HEK293T (cell line): ENCODE data around the gene SH3D19.
"Not testable (repeated sequence)": the region's sequence is repeated elsewhere in the genome, so short reads cannot be mapped to it uniquely, and the experiment has no call there.

Experiments used
- CTCF ChIA-PET: fragments of 350-600 bp; formaldehyde crosslinking; extraction: SDS; loops from one replicate; lab custom pipeline; 2021; ENCODE audit warnings: antibody characterized with exemption, inconsistent platforms; lab: Yijun Ruan, JAX
- POLR2A ChIA-PET: fragments of 350-600 bp; formaldehyde crosslinking; extraction: SDS; loops from one replicate; lab custom pipeline; 2020; ENCODE audit warnings: antibody characterized with exemption, inconsistent platforms; lab: Yijun Ruan, JAX
- DNase-seq: peaks from one replicate; pipeline ENCODE4 v3.0.0; 2012; ENCODE audit warnings: mixed read lengths; ENCODE audit errors: extremely low spot score
- ARNT ChIP-seq: fragments of 450-650 bp; IDR thresholded peaks from 2 replicates; pipeline ENCODE4 v1.6.1; 2017; ENCODE audit warnings: mild to moderate bottlenecking
- BHLHE40 ChIP-seq: fragments of 450-650 bp; IDR thresholded peaks from 2 replicates; pipeline ENCODE4 v1.6.1; 2016; ENCODE audit warnings: mild to moderate bottlenecking, moderate library complexity, borderline replicate concordance
- CTBP1 ChIP-seq: fragments of 450-650 bp; IDR thresholded peaks from 2 replicates; pipeline ENCODE4 v1.6.1; 2016; ENCODE audit warnings: borderline replicate concordance
- ELF4 ChIP-seq: fragments of 450-650 bp; IDR thresholded peaks from 2 replicates; pipeline ENCODE4 v1.6.1; 2017; ENCODE audit warnings: antibody characterized with exemption
- FOXA1 ChIP-seq: fragments of 450-650 bp; IDR thresholded peaks from 2 replicates; pipeline ENCODE4 v1.6.1; 2016; ENCODE audit warnings: mild to moderate bottlenecking
- FOXK2 ChIP-seq: fragments of 450-650 bp; IDR thresholded peaks from 2 replicates; pipeline ENCODE4 v1.6.1; 2016; ENCODE audit warnings: mild to moderate bottlenecking
- FOXM1 ChIP-seq: fragments of 450-650 bp; IDR thresholded peaks from 2 replicates; pipeline ENCODE4 v1.6.1; 2017; ENCODE audit warnings: mild to moderate bottlenecking, borderline replicate concordance
- HDGF ChIP-seq: fragments of 450-650 bp; IDR thresholded peaks from 2 replicates; pipeline ENCODE4 v1.6.1; 2017; ENCODE audit warnings: antibody characterized with exemption, borderline replicate concordance
- L3MBTL2 ChIP-seq: fragments of 450-650 bp; conservative IDR thresholded peaks from 2 replicates; pipeline ENCODE4 v1.6.1; 2016; ENCODE audit warnings: mild to moderate bottlenecking
- LEF1 ChIP-seq: fragments of 450-650 bp; IDR thresholded peaks from 2 replicates; pipeline ENCODE4 v1.6.1; 2017; ENCODE audit warnings: mild to moderate bottlenecking, borderline replicate concordance
- NFRKB ChIP-seq: fragments of 450-650 bp; IDR thresholded peaks from 2 replicates; pipeline ENCODE4 v1.6.1; 2016; ENCODE audit warnings: mild to moderate bottlenecking, moderate library complexity
- SP1 ChIP-seq: fragments of 450-650 bp; IDR thresholded peaks from 2 replicates; pipeline ENCODE4 v1.6.1; 2017
- SUZ12 ChIP-seq: fragments of 450-650 bp; IDR thresholded peaks from 2 replicates; pipeline ENCODE4 v1.6.1; 2016; ENCODE audit warnings: mild to moderate bottlenecking
- TARDBP ChIP-seq: fragments of 450-650 bp; IDR thresholded peaks from 2 replicates; pipeline ENCODE4 v1.6.1; 2016
- ZNF384 ChIP-seq: fragments of 450-650 bp; IDR thresholded peaks from 2 replicates; pipeline ENCODE4 v1.6.1; 2016
- TF ChIP-seq, protein P1 (sequence below): fragments of 450-650 bp; IDR thresholded peaks from 2 replicates; pipeline ENCODE4 v1.6.1; 2016

The SH3D19 gene

DNA sequence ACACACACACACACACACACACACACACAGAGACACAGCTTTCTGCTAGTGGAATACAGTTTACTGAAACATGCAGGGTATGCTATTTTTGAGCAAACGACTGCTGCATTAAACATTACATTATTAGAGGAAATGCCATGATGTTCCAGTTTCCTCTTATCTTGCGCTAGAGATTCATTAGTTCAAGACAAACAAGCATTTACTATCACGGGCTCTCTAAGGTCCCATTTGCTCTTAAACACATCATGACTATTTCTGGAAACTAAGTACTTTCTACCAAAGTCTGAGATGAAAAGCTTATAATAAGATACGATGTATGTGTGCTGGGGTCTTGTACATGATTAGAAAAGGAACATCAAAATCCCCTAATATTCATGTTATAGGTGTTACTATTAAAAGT is 177.1 kb downstream of the SH3D19 start:
- CTCF ChIA-PET = interaction anchor here (1.0 kb wide), 1 partner anchor 16 kb away, joined by 4 read pairs; no protein-coding TSS in a partner anchor
- no peak for TF ChIP-seq ZNF384
- DNase-seq = no peak
- POLR2A ChIA-PET = no interaction called here

DNA sequence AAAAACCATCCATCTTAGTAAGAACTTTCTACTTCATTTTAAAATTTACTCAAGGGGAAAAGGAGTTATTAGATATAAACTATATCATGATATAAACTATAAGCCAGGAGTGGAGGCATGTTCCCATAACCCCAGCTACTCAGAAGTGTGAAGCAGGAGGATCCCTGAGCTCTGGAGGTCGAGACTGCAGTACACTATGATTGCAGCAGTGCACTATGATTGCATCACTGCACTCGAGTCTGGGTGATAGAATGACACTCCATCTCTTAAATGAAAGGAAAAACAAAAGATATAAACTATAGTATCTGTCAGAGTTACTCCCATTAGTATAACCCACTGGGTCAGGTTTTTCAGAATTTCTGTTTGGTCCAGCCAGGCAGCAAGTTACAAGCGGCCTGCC is 178.4 kb downstream of the SH3D19 start:
- POLR2A ChIA-PET = no interaction called here
- TF ChIP-seq NFRKB (no peak), SP1 (no peak), L3MBTL2 (no peak), FOXK2 (no peak), SUZ12 (no peak), LEF1 (no peak), TARDBP (no peak), HDGF (no peak), ELF4 (no peak), FOXA1 (no peak), CTBP1 (no peak), BHLHE40 (no peak), ARNT (no peak), ZNF384 (no peak), FOXM1 (no peak)
- TF ChIP-seq, protein P1, sequence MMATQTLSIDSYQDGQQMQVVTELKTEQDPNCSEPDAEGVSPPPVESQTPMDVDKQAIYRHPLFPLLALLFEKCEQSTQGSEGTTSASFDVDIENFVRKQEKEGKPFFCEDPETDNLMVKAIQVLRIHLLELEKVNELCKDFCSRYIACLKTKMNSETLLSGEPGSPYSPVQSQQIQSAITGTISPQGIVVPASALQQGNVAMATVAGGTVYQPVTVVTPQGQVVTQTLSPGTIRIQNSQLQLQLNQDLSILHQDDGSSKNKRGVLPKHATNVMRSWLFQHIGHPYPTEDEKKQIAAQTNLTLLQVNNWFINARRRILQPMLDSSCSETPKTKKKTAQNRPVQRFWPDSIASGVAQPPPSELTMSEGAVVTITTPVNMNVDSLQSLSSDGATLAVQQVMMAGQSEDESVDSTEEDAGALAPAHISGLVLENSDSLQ = no peak
- DNase-seq = no peak
- CTCF ChIA-PET = no interaction called here

DNA sequence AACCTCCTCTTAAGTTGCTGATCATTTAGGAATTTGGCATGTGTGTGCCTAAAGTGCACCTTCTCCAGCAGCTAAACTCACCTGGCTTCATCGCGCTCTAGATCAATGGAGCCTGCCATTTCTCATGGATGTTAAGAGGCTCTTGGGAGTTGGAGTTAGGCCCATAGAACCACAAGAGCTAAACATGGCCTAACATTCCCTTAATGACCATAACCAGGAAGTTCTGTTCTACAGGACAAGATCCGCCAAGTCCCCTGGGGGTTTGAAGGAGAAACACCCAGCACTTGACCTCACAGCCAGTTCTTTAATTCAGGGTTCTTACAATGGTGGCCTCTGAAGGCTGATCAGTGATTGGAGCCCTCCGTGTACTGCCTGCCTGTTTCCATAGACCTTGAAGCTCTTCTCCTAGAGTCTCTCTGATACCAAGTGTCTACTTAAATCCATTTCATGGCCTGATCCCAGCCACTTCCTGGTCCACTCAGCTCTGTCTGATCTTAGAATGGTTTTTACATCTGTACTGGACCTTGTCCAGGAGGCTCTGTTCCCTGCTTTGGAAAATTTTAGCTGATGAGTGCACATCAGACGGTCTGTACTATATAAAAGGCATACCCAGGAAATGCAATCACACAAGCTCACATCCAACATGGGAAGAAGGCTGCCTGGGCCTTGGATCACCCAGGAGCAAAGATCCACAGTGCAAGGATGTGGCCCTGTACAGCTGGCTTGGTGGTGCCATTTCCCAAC is 180.9 kb downstream of the SH3D19 start:
- TF ChIP-seq ZNF384 (no peak), L3MBTL2 (no peak), NFRKB (no peak), FOXA1 (no peak), FOXK2 (no peak), SP1 (no peak)
- ChIA-PET CTCF (no interaction called here), POLR2A (no interaction called here)
- no peak for DNase-seq

DNA sequence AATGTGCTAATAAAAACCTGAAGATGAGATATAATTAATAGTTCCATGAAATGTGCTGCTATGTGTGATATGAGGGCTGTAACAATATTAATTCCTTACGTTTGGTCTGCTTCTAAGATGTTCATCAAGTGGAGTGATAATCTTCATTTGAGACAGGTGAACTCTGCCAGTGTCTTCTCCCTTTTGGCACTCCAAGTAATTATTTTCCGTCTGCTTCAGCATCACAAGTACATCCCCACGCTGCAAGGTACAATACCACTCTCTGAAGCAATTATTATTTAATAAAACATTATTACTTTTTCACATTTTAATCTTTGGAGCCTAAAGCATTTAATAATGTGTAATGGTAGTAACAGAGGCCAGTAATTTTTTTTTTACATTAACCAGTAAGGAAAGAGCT is 181.6 kb downstream of the SH3D19 start:
- ChIA-PET CTCF (no interaction called here), POLR2A (no interaction called here)
- no peak for DNase-seq
- no peak for TF ChIP-seq ELF4
- TF ChIP-seq NFRKB = no peak
- no peak for TF ChIP-seq SUZ12
- TF ChIP-seq TARDBP = no peak
- TF ChIP-seq, protein P1 = no peak

DNA sequence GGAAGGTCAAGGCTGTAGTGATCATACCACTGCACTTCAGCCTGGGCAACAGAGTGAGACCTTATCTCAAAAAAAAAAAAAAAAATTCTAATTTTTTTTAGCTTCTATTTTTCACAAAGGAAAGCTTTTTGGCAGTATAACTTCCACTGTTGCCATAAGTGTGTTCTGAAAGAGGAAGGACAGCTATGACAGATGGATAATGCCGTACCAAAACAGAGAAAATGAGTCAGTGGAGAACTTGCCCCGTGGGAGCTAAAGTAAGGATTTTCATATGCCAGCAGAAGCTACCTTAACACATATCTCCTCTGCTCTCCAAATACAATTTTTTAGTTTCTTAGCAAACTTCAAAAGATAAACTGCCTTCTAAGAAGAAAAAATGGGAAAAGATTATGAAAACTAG is 182.2 kb downstream of the SH3D19 start:
- no peak for TF ChIP-seq NFRKB
- no peak for DNase-seq
- ChIA-PET POLR2A (no interaction called here), CTCF (interaction anchor here (1.2 kb wide), 1 partner anchor 26 kb away, joined by 5 read pairs; no protein-coding TSS in a partner anchor)

DNA sequence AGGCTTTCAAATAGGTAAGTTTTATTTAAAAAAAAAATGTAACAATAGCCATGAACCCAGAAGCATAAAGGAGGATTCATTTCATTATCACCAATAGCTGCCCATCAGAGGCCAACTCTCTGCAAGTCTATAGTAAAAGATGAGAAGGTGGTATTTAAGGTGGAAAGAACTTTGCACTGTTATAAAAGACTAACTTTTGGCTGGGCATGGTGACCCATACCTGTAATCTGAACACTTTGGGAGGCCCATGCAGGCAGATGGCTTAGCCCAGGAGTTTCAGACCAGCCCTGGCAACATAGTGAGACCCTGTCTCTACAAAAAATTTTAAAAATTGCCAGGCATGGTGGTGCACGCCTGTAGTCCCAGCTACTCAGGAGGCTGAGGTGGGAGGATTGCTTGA is 182.6 kb downstream of the SH3D19 start:
- TF ChIP-seq ELF4 = no peak
- no peak for TF ChIP-seq FOXK2
- no peak for TF ChIP-seq FOXM1
- ChIA-PET CTCF (interaction anchor here (1.2 kb wide), 1 partner anchor 25 kb away, joined by 5 read pairs; no protein-coding TSS in a partner anchor), POLR2A (no interaction called here)
- DNase-seq = no peak

DNA sequence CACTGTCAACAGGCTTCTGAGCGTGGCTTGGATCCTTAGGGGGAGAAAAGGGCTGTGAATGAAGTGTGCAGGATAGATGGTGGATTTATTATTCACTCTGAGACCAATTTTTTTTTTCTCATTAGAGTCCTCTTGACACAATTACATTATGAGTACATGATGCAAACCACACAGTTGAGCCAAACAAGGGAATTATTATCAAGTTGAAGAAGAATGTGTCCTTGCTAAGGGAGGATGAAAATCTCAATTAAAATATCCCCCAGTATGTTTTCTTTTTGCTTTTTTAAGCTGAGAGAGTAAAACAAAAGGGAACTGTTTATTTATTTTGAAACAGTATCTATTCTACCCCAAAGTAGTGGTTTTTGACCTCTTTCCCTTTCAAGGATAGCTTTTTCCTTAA is 185.6 kb downstream of the SH3D19 start:
- no peak for DNase-seq
- TF ChIP-seq, protein P1 = no peak
- TF ChIP-seq ZNF384 (no peak), BHLHE40 (no peak), FOXM1 (no peak), ELF4 (no peak), CTBP1 (no peak), L3MBTL2 (no peak), HDGF (no peak), TARDBP (no peak), FOXA1 (no peak), SP1 (no peak), SUZ12 (no peak), LEF1 (no peak), ARNT (no peak)
- POLR2A ChIA-PET = no interaction called here
- CTCF ChIA-PET = no interaction called here

DNA sequence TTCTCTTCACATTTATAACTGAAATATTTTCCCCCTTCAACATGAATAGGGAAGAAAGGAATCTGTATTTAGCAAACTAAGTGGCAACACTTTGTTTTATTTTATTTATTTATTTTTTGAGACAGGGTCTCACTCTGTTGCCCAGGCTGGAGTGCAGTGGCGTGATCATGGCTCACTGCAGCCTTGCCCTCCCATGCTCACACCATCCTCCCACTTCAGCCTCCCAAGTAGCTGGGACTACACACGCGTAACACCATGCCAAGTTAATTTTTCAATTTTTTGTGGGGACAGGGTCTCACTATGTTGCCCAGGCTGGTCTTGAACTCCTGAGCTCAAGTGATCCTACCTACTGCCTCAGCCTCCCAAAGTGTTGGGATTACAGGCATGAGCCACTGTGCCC is 189.4 kb downstream of the SH3D19 start:
- DNase-seq, POLR2A ChIA-PET: not testable (repeated sequence)
- CTCF ChIA-PET = interaction anchor here (0.7 kb wide), 1 partner anchor 1442 kb away, joined by 3 read pairs; no protein-coding TSS in a partner anchor
